ENCODE measurements around the gene SEMA5A. TPM values are rescaled to one million over a fixed set of nuclear protein-coding genes. Genes with fewer than 3 reads are reported as not detected.

SEMA5A gene
- total RNA-seq, 1 donor from 2014 or later, result 11.9 TPM

DNA sequence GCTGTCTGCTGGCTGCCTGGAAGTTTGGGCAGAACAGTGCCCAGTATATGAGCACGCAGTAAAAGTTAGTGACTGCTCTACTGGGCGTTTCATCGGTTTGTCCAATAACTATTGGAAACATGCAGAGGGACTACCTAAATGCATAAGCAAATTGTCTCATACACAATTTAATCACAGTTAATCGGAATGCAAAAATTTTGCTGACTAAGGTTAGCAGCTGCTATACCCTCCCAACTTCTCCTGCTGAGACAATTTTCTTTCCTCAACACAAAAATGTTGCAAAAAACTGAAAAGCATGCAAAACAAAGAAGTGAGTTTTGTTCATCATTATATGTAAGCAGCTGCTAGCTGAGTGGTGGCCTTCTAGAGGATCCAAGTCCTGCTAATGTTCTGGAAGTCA, 327.5 kb downstream of the SEMA5A start:
- no peak overlapping the region for H3K27ac Mint-ChIP-seq
- H3K27me3 Mint-ChIP-seq (ENCODE audit: insufficient read depth, low read depth), result no peaks in the 10 kb centered on the region
- H3K36me3 Mint-ChIP-seq, result peaks cover 35% of the 10 kb centered on the region

DNA sequence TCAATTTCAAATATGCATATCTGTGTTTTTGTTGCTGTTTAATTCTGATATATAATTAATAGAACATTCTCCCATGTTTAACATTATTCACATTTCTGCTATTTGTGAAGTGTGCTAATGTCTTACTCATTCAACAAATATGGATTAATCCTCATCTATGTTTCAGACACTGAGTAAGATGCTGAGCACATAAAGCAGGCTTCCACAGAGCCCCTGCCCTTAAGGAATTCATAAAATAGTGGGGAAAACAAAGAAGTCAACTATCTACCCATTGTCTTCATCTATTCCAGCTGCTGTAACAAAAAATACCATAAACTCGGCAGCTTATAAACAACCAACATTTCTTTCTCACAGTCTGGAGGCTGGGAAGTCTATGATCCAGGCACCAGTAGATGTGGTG, 333.3 kb downstream of the SEMA5A start:
- H3K36me3 Mint-ChIP-seq, result peaks cover 17% of the 10 kb centered on the region

More for the DNA sequence above, 327.5 kb downstream of the SEMA5A start:
- Histone ChIP-seq H3K27me3 (no peaks in the 10 kb centered on the region), H3K9ac (no peak overlapping the region), H4K20me1 (ENCODE audit: low read depth) (no peaks in the 10 kb centered on the region), H3K4me3 (no peak overlapping the region), H3K4me2 (no peak overlapping the region), H3K9me3 (ENCODE audit: low read depth) (no peaks in the 10 kb centered on the region), H3K79me2 (ENCODE audit: low read depth) (no peaks in the 10 kb centered on the region), H3F3A (ENCODE audit: low read depth) (no peaks in the 10 kb centered on the region), H2AFZ (replicated peaks) (no peak overlapping the region), H3K4me1 (peaks cover 11% of the 10 kb centered on the region), H3K27ac (no peak overlapping the region), H3K36me3 (no peaks in the 10 kb centered on the region)
- TF ChIP-seq, protein P1, sequence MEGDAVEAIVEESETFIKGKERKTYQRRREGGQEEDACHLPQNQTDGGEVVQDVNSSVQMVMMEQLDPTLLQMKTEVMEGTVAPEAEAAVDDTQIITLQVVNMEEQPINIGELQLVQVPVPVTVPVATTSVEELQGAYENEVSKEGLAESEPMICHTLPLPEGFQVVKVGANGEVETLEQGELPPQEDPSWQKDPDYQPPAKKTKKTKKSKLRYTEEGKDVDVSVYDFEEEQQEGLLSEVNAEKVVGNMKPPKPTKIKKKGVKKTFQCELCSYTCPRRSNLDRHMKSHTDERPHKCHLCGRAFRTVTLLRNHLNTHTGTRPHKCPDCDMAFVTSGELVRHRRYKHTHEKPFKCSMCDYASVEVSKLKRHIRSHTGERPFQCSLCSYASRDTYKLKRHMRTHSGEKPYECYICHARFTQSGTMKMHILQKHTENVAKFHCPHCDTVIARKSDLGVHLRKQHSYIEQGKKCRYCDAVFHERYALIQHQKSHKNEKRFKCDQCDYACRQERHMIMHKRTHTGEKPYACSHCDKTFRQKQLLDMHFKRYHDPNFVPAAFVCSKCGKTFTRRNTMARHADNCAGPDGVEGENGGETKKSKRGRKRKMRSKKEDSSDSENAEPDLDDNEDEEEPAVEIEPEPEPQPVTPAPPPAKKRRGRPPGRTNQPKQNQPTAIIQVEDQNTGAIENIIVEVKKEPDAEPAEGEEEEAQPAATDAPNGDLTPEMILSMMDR (IDR thresholded peaks at IDR 0.05), result no peak
- TF ChIP-seq EZH2 (IDR thresholded peaks at IDR 0.05) (no peak), EZH2phosphoT487 (IDR thresholded peaks at IDR 0.05) (no peak)
- Mint-ChIP-seq H3K4me3 (no peak overlapping the region), H3K9me3 (peaks cover 45% of the 10 kb centered on the region), H3K4me1 (peaks cover 17% of the 10 kb centered on the region)
- no peak for DNase-seq (ENCODE audit: low spot score)

GRCh38 chr5:9209846-9210492, 335.9 kb downstream of the SEMA5A start:
- Mint-ChIP-seq H3K27me3 (ENCODE audit: insufficient read depth, low read depth) (no peaks in the 10 kb centered on the region), H3K9me3 (peaks cover 6% of the 10 kb centered on the region), H3K4me1 (peaks cover 2% of the 10 kb centered on the region), H3K36me3 (peaks cover 10% of the 10 kb centered on the region), H3K27ac (no peak overlapping the region), H3K4me3 (no peak overlapping the region)
- Histone ChIP-seq H3K9ac (no peak overlapping the region), H3K79me2 (ENCODE audit: low read depth) (no peaks in the 10 kb centered on the region), H3F3A (ENCODE audit: low read depth) (no peaks in the 10 kb centered on the region), H3K36me3 (no peaks in the 10 kb centered on the region), H3K27me3 (peaks cover 4% of the 10 kb centered on the region), H3K27ac (no peak overlapping the region), H3K4me2 (no peak overlapping the region), H3K4me1 (no peaks in the 10 kb centered on the region), H2AFZ (replicated peaks) (no peak overlapping the region), H4K20me1 (ENCODE audit: low read depth) (no peaks in the 10 kb centered on the region), H3K9me3 (ENCODE audit: low read depth) (no peaks in the 10 kb centered on the region), H3K4me3 (no peak overlapping the region)
- DNase-seq (ENCODE audit: low spot score), result no peak
- TF ChIP-seq, protein P1 (IDR thresholded peaks at IDR 0.05), result no peak
- TF ChIP-seq EZH2 (IDR thresholded peaks at IDR 0.05) (no peak), EZH2phosphoT487 (IDR thresholded peaks at IDR 0.05) (no peak)

More for the DNA sequence above, 333.3 kb downstream of the SEMA5A start:
- Mint-ChIP-seq H3K4me1 (peaks cover 2% of the 10 kb centered on the region), H3K27me3 (ENCODE audit: insufficient read depth, low read depth) (no peaks in the 10 kb centered on the region), H3K9me3 (peaks cover 20% of the 10 kb centered on the region), H3K27ac (no peak overlapping the region), H3K4me3 (no peak overlapping the region)
- H3K79me2 ChIP-seq (ENCODE audit: low read depth), result no peaks in the 10 kb centered on the region
- no peak overlapping the region for H3K9ac ChIP-seq
- no peak overlapping the region for H3K4me2 ChIP-seq
- no peaks in the 10 kb centered on the region for H3K27me3 ChIP-seq
- DNase-seq (ENCODE audit: low spot score), result no peak
- H3K36me3 ChIP-seq, result no peaks in the 10 kb centered on the region
- no peaks in the 10 kb centered on the region for H3K9me3 ChIP-seq (ENCODE audit: low read depth)
- H3K27ac ChIP-seq, result no peak overlapping the region
- no peaks in the 10 kb centered on the region for H3F3A ChIP-seq (ENCODE audit: low read depth)
- TF ChIP-seq EZH2 (IDR thresholded peaks at IDR 0.05), result no peak
- TF ChIP-seq EZH2phosphoT487 (IDR thresholded peaks at IDR 0.05), result no peak
- TF ChIP-seq, protein P1 (IDR thresholded peaks at IDR 0.05), result no peak
- H3K4me1 ChIP-seq, result no peaks in the 10 kb centered on the region
- no peak overlapping the region for H2AFZ ChIP-seq (replicated peaks)
- H4K20me1 ChIP-seq (ENCODE audit: low read depth), result no peaks in the 10 kb centered on the region
- H3K4me3 ChIP-seq, result no peak overlapping the region
